ENCODE data around the gene NFAM1. TPM values are rescaled to one million over a fixed set of nuclear protein-coding genes. Genes with fewer than 3 reads are reported as not detected.

The NFAM1 gene
- total and polyA plus RNA-seq, 2 experiments from 2014 or later = 0.11 to 0.49 TPM

DNA sequence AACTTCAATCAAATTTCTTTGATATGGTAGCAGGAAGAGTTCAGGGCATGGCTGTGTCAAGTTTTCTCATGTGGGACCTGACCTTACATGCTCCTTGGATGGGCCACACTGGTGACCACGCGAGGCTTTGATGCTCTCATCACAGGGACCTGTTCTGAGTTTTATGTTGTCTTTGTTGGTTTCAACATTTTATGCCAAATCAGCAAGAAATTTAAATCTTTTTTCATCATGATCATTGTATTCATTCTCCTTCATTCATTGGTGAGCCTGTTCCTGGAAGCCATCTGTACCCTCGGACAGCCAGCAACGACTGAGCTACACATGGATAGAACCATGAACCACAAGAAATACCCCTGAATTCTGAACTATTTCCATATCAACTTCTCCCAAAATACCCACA lies 10.5 kb upstream of the NFAM1 start:
- H3K27ac Mint-ChIP-seq = no peak overlapping the region
- Histone ChIP-seq H3K27ac (ENCODE audit: low read depth) (no peak overlapping the region), H3K4me1 (ENCODE audit: insufficient read depth) (peaks cover 36% of the 10 kb centered on the region), H3K9me2 (ENCODE audit: insufficient read depth) (no peaks in the 10 kb centered on the region), H4K20me1 (replicated peaks; ENCODE audit: insufficient read depth) (no peaks in the 10 kb centered on the region), H3K4me2 (no peak overlapping the region), H3K27me3 (ENCODE audit: insufficient read depth) (0 out of 2 replicates have a peak, but pooled peaks cover 10% of the 10 kb centered on the region), H3K79me2 (replicated peaks; ENCODE audit: insufficient read depth) (no peaks in the 10 kb centered on the region), H3K36me3 (ENCODE audit: insufficient read depth) (no peaks in the 10 kb centered on the region), H2AFZ (no peak overlapping the region), H3K4me3 (no peak overlapping the region), H3F3A (replicated peaks; ENCODE audit: low read depth) (peaks cover 9% of the 10 kb centered on the region)
- no peak for TF ChIP-seq EZH2phosphoT487 (IDR thresholded peaks at IDR 0.05; ENCODE audit: unreplicated experiment)
- no peak for TF ChIP-seq STAT1 (IDR thresholded peaks at IDR 0.05; ENCODE audit: unreplicated experiment)
- no peak for TF ChIP-seq ZNF331 (CRISPR knock-in tag; IDR thresholded peaks at IDR 0.05; ENCODE audit: low read depth)
- no peak for TF ChIP-seq EZH2 (IDR thresholded peaks at IDR 0.05; ENCODE audit: low read depth, unreplicated experiment)
- TF ChIP-seq, protein P1, sequence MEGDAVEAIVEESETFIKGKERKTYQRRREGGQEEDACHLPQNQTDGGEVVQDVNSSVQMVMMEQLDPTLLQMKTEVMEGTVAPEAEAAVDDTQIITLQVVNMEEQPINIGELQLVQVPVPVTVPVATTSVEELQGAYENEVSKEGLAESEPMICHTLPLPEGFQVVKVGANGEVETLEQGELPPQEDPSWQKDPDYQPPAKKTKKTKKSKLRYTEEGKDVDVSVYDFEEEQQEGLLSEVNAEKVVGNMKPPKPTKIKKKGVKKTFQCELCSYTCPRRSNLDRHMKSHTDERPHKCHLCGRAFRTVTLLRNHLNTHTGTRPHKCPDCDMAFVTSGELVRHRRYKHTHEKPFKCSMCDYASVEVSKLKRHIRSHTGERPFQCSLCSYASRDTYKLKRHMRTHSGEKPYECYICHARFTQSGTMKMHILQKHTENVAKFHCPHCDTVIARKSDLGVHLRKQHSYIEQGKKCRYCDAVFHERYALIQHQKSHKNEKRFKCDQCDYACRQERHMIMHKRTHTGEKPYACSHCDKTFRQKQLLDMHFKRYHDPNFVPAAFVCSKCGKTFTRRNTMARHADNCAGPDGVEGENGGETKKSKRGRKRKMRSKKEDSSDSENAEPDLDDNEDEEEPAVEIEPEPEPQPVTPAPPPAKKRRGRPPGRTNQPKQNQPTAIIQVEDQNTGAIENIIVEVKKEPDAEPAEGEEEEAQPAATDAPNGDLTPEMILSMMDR (conservative IDR thresholded peaks at IDR 0.05; ENCODE audit: low read depth in 2 of 2) = no peak
- TF ChIP-seq JUNB (IDR thresholded peaks at IDR 0.05; ENCODE audit: unreplicated experiment) = no peak
- TF ChIP-seq POLR2AphosphoS5 (IDR thresholded peaks at IDR 0.05; ENCODE audit: low read depth) = no peak
- no peak for TF ChIP-seq CREB1 (CRISPR knock-in tag; IDR thresholded peaks at IDR 0.05; ENCODE audit: low read depth)
- TF ChIP-seq, protein P2, sequence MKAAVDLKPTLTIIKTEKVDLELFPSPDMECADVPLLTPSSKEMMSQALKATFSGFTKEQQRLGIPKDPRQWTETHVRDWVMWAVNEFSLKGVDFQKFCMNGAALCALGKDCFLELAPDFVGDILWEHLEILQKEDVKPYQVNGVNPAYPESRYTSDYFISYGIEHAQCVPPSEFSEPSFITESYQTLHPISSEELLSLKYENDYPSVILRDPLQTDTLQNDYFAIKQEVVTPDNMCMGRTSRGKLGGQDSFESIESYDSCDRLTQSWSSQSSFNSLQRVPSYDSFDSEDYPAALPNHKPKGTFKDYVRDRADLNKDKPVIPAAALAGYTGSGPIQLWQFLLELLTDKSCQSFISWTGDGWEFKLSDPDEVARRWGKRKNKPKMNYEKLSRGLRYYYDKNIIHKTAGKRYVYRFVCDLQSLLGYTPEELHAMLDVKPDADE (IDR thresholded peaks at IDR 0.05) = no peak
- TF ChIP-seq ZNF114 (CRISPR knock-in tag; IDR thresholded peaks at IDR 0.05) = no peak
- no peak for ATAC-seq
- peaks cover 23% of the 10 kb centered on the region for H3K27me3 Mint-ChIP-seq (ENCODE audit: insufficient read depth, low read depth, poor library complexity)
- H3K36me3 Mint-ChIP-seq (ENCODE audit: low read depth) = no peaks in the 10 kb centered on the region; the same call in 2 of the 3 replicates
- H3K9me3 Mint-ChIP-seq = peaks cover 3% of the 10 kb centered on the region; the same call in 2 of the 3 replicates
- H3K4me3 Mint-ChIP-seq = no peak overlapping the region
- H3K4me1 Mint-ChIP-seq = peaks cover 47% of the 10 kb centered on the region
- DNase-seq (ENCODE audit: low spot score) = no peak

DNA sequence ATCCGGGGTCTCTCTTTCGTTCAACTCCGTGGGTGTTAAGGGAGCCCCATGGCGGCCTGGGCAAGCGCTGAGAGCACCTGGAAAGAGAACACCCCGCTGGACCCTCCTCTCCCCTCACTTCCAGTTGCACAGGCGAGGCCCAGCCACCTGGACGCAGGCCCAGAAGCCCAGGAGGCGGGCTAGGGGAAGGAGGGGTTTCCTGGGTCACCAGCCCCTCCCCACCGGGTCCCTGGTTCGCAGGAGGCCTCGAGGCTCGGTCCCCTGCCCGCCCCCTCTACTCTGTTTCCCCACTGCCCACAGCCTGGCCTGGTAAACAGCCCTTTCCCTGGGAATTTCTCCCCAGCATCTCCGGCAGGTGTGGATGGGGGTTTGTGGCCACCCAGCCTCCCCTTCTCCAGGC lies 8.5 kb upstream of the NFAM1 start:
- no peak for ATAC-seq
- Histone ChIP-seq H3F3A (replicated peaks; ENCODE audit: low read depth) (peaks cover 10% of the 10 kb centered on the region), H3K9me2 (ENCODE audit: insufficient read depth) (no peaks in the 10 kb centered on the region), H4K20me1 (replicated peaks; ENCODE audit: insufficient read depth) (no peaks in the 10 kb centered on the region), H3K4me3 (no peak overlapping the region), H3K27ac (ENCODE audit: low read depth) (no peak overlapping the region), H2AFZ (peak overlapping the region; percentile 63; the same call in 1 of the 2 replicates), H3K4me1 (ENCODE audit: insufficient read depth) (peaks cover 36% of the 10 kb centered on the region), H3K27me3 (ENCODE audit: insufficient read depth) (0 out of 2 replicates have a peak, but pooled peaks cover 10% of the 10 kb centered on the region), H3K4me2 (0 out of 2 replicates have a peak overlapping the region, but pooled peaks have one; percentile 38), H3K79me2 (replicated peaks; ENCODE audit: insufficient read depth) (no peaks in the 10 kb centered on the region), H3K36me3 (ENCODE audit: insufficient read depth) (no peaks in the 10 kb centered on the region)
- Mint-ChIP-seq H3K9me3 (no peaks in the 10 kb centered on the region), H3K36me3 (ENCODE audit: low read depth) (no peaks in the 10 kb centered on the region; the same call in 2 of the 3 replicates), H3K4me1 (peaks cover 43% of the 10 kb centered on the region), H3K4me3 (no peak overlapping the region), H3K27me3 (ENCODE audit: insufficient read depth, low read depth, poor library complexity) (peaks cover 23% of the 10 kb centered on the region), H3K27ac (no peak overlapping the region)
- no peak for DNase-seq (ENCODE audit: low spot score)
- no peak for TF ChIP-seq ZNF331 (CRISPR knock-in tag; IDR thresholded peaks at IDR 0.05; ENCODE audit: low read depth)
- TF ChIP-seq, protein P1 (conservative IDR thresholded peaks at IDR 0.05; ENCODE audit: low read depth in 2 of 2) = no peak
- no peak for TF ChIP-seq CREB1 (CRISPR knock-in tag; IDR thresholded peaks at IDR 0.05; ENCODE audit: low read depth)
- TF ChIP-seq NANOG (IDR thresholded peaks at IDR 0.05; ENCODE audit: borderline replicate concordance) = no peak
- TF ChIP-seq JUNB (IDR thresholded peaks at IDR 0.05; ENCODE audit: unreplicated experiment) = no peak
- no peak for TF ChIP-seq EZH2 (IDR thresholded peaks at IDR 0.05; ENCODE audit: low read depth, unreplicated experiment)
- no peak for TF ChIP-seq POLR2AphosphoS5 (IDR thresholded peaks at IDR 0.05; ENCODE audit: low read depth)
- TF ChIP-seq ZNF114 (CRISPR knock-in tag; IDR thresholded peaks at IDR 0.05) = no peak
- TF ChIP-seq, protein P3, sequence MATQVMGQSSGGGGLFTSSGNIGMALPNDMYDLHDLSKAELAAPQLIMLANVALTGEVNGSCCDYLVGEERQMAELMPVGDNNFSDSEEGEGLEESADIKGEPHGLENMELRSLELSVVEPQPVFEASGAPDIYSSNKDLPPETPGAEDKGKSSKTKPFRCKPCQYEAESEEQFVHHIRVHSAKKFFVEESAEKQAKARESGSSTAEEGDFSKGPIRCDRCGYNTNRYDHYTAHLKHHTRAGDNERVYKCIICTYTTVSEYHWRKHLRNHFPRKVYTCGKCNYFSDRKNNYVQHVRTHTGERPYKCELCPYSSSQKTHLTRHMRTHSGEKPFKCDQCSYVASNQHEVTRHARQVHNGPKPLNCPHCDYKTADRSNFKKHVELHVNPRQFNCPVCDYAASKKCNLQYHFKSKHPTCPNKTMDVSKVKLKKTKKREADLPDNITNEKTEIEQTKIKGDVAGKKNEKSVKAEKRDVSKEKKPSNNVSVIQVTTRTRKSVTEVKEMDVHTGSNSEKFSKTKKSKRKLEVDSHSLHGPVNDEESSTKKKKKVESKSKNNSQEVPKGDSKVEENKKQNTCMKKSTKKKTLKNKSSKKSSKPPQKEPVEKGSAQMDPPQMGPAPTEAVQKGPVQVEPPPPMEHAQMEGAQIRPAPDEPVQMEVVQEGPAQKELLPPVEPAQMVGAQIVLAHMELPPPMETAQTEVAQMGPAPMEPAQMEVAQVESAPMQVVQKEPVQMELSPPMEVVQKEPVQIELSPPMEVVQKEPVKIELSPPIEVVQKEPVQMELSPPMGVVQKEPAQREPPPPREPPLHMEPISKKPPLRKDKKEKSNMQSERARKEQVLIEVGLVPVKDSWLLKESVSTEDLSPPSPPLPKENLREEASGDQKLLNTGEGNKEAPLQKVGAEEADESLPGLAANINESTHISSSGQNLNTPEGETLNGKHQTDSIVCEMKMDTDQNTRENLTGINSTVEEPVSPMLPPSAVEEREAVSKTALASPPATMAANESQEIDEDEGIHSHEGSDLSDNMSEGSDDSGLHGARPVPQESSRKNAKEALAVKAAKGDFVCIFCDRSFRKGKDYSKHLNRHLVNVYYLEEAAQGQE (IDR thresholded peaks at IDR 0.05; ENCODE audit: unreplicated experiment) = no peak
- no peak for TF ChIP-seq STAT1 (IDR thresholded peaks at IDR 0.05; ENCODE audit: unreplicated experiment)
- TF ChIP-seq, protein P2 (IDR thresholded peaks at IDR 0.05) = no peak

Data from GM23338 (cell line).